Osteoblast (primary cell): Measurements from ENCODE around the gene WFDC2. TPM values are rescaled to one million over a fixed set of nuclear protein-coding genes. Genes with fewer than 3 reads are reported as not detected.

Experiments used
- DNase-seq: peaks from one replicate; pipeline ENCODE4 v3.0.0; 2011; ENCODE audit warnings: low spot score, mixed read lengths; ENCODE audit not compliant: insufficient read length; ENCODE audit errors: missing footprints
- H2AFZ ChIP-seq: 2 replicates; pipeline ENCODE4 v1.6.0; 2011; ENCODE audit warnings: mild to moderate bottlenecking, low read length
- H3K27ac ChIP-seq: 2 replicates; pipeline ENCODE4 v1.5.1; 2011; ENCODE audit warnings: mild to moderate bottlenecking, low read depth, low read length, moderate library complexity
- H3K27me3 ChIP-seq: 2 replicates; pipeline ENCODE4 v1.6.0; 2012; ENCODE audit warnings: mild to moderate bottlenecking, control low read depth, inconsistent platforms, low read length, moderate library complexity; ENCODE audit not compliant: insufficient read depth
- H3K36me3 ChIP-seq: 2 replicates; pipeline ENCODE4 v1.5.1; 2011; ENCODE audit warnings: mild to moderate bottlenecking, low read length, control low read depth, moderate library complexity; ENCODE audit not compliant: insufficient read depth
- H3K4me1 ChIP-seq: 2 replicates; pipeline ENCODE4 v1.5.1; 2011; ENCODE audit warnings: mild to moderate bottlenecking, low read length, control low read depth, moderate library complexity; ENCODE audit not compliant: insufficient read depth
- H3K4me2 ChIP-seq: 2 replicates; pipeline ENCODE4 v1.6.0; 2011; ENCODE audit warnings: mild to moderate bottlenecking, low read length; ENCODE audit not compliant: insufficient read depth
- H3K4me3 ChIP-seq: fragments of 200-600 bp; sonication (generic); 3 replicates; pipeline ENCODE4 v1.5.1; 2012; ENCODE audit warnings: mild to moderate bottlenecking, low read length, inconsistent platforms; ENCODE audit not compliant: insufficient read depth
- H3K79me2 ChIP-seq: 2 replicates; pipeline ENCODE4 v1.6.0; 2012; ENCODE audit warnings: mild to moderate bottlenecking, low read length, control low read depth, inconsistent platforms; ENCODE audit not compliant: insufficient read depth
- H3K9me3 ChIP-seq: 2 replicates; pipeline ENCODE4 v1.5.1; 2011; ENCODE audit warnings: low read depth, low read length, control low read depth
- H4K20me1 ChIP-seq: 2 replicates; pipeline ENCODE4 v1.6.0; 2012; ENCODE audit warnings: mild to moderate bottlenecking, low read length, control low read depth; ENCODE audit not compliant: insufficient read depth
- total RNA-seq: library from RNA; depleted of rRNA; stranded (reverse); fragments of >200 nt; gene quantifications from 2 replicates; pipeline ENCODE4 v1.2.3, GENCODE V29; 2012
- TF ChIP-seq, protein P1 (sequence below): IDR thresholded peaks from 2 replicates; pipeline ENCODE4 v1.5.1; 2011; ENCODE audit warnings: mild to moderate bottlenecking, low read depth, low read length, moderate library complexity; ENCODE audit errors: extremely low read depth

The WFDC2 gene
- total RNA-seq, 1 donor: not detected

DNA sequence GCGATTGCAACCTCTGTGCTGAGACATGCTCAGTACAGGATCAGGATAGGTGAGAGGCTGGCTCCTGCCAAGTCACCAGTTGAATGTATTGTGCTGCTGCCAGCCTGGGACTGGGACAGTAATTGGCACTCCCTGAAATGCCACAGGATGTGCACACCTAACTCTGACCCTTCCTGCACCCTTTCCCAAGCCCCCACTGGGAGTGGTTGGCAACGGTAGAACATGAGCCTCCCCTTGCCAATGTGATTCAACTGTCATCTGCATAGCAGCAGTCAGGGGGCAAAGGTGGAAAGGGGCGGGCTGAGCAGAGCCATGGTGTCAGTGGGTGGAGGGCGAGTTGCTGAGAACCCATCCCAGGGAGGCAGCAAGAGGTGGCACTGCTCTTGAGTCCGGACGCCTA lies 30.5 kb downstream of the WFDC2 start:
- no peaks in the 10 kb centered on the region for H3K36me3 ChIP-seq
- no peak overlapping the region for H2AFZ ChIP-seq
- DNase-seq: no peak
- H3K9me3 ChIP-seq: no peaks in the 10 kb centered on the region
- H4K20me1 ChIP-seq: no peaks in the 10 kb centered on the region
- peaks cover 27% of the 10 kb centered on the region for H3K27me3 ChIP-seq
- no peak overlapping the region for H3K4me3 ChIP-seq
- no peaks in the 10 kb centered on the region for H3K4me1 ChIP-seq
- TF ChIP-seq, protein P1, sequence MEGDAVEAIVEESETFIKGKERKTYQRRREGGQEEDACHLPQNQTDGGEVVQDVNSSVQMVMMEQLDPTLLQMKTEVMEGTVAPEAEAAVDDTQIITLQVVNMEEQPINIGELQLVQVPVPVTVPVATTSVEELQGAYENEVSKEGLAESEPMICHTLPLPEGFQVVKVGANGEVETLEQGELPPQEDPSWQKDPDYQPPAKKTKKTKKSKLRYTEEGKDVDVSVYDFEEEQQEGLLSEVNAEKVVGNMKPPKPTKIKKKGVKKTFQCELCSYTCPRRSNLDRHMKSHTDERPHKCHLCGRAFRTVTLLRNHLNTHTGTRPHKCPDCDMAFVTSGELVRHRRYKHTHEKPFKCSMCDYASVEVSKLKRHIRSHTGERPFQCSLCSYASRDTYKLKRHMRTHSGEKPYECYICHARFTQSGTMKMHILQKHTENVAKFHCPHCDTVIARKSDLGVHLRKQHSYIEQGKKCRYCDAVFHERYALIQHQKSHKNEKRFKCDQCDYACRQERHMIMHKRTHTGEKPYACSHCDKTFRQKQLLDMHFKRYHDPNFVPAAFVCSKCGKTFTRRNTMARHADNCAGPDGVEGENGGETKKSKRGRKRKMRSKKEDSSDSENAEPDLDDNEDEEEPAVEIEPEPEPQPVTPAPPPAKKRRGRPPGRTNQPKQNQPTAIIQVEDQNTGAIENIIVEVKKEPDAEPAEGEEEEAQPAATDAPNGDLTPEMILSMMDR: no peak
- H3K79me2 ChIP-seq: no peaks in the 10 kb centered on the region
- H3K27ac ChIP-seq: no peak overlapping the region
- no peak overlapping the region for H3K4me2 ChIP-seq

DNA sequence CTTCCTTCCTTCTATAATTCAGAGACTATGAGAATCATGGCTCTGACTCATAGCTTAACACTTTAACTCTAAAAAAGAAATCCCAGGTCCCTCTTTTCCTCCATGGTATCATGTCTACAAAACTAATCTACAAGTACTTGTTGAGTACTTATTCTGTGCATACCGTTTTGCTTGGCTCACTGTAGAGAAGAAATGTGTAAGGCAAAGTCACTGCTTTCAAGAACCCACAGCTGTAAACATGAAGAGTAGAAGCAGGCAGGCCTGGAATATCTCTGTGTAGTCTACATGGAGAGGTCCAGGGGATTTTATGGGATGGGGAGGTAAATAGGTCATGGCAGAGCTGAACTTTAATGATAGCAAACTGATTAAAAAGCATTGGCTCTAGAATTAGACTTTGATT lies 32.0 kb downstream of the WFDC2 start:
- DNase-seq: no peak
- H3K27ac ChIP-seq: no peak overlapping the region
- no peaks in the 10 kb centered on the region for H4K20me1 ChIP-seq
- H3K4me2 ChIP-seq: no peak overlapping the region
- no peaks in the 10 kb centered on the region for H3K9me3 ChIP-seq
- TF ChIP-seq, protein P1: no peak
- H3K27me3 ChIP-seq: peaks cover 20% of the 10 kb centered on the region
- no peak overlapping the region for H3K4me3 ChIP-seq
- no peak overlapping the region for H2AFZ ChIP-seq
- no peaks in the 10 kb centered on the region for H3K4me1 ChIP-seq
- no peaks in the 10 kb centered on the region for H3K36me3 ChIP-seq
- no peaks in the 10 kb centered on the region for H3K79me2 ChIP-seq

DNA sequence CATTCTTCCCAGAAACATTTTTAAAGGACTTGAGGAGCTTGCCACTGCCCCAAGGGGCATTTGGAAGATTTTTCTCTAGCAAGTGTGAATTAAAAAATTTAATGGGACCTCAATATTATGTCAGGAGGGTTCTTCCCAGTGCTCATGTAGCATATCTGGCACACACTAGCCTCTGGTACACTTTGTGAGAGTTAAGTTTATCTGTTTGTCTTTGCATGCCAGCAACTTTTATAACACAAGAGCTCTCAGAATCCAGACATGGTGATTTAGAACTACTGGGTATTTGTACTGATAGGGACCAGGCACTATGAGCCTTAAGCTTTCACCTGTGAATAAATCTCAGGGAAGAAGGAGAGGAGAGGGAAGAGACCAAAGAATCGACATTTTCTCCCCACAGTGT lies 33.0 kb downstream of the WFDC2 start:
- H4K20me1 ChIP-seq: no peaks in the 10 kb centered on the region
- no peak overlapping the region for H3K27ac ChIP-seq
- no peak overlapping the region for H3K4me3 ChIP-seq
- no peaks in the 10 kb centered on the region for H3K4me1 ChIP-seq
- no peaks in the 10 kb centered on the region for H3K79me2 ChIP-seq
- no peak overlapping the region for H2AFZ ChIP-seq
- peaks cover 15% of the 10 kb centered on the region for H3K27me3 ChIP-seq
- no peak for DNase-seq
- H3K36me3 ChIP-seq: no peaks in the 10 kb centered on the region
- no peak overlapping the region for H3K4me2 ChIP-seq
- no peaks in the 10 kb centered on the region for H3K9me3 ChIP-seq
- TF ChIP-seq, protein P1: no peak

DNA sequence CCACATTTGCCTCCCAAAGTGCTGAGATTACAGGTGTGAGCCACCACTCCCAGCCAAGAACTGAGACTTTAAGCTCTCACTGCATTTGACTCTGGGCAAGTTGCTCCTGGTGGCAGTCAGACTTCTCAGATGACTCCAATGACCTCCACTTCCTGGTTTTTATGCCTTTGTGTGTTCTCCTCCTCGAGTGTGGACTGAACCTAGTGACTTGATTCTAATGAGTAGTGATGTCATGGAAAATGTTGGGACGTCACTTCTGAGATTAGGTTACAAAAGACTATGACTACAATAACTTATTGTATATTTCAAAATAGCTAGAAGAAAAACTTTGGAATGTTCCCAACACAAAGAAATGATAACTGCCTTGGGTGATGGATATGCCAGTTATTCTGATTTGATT lies 33.9 kb downstream of the WFDC2 start:
- H3K4me1 ChIP-seq: no peaks in the 10 kb centered on the region
- no peaks in the 10 kb centered on the region for H3K9me3 ChIP-seq
- TF ChIP-seq, protein P1: no peak
- no peak overlapping the region for H3K27ac ChIP-seq
- no peak overlapping the region for H3K4me2 ChIP-seq
- H3K4me3 ChIP-seq: no peak overlapping the region
- H3K36me3 ChIP-seq: no peaks in the 10 kb centered on the region
- peaks cover 15% of the 10 kb centered on the region for H3K27me3 ChIP-seq
- no peaks in the 10 kb centered on the region for H4K20me1 ChIP-seq
- no peak for DNase-seq
- H2AFZ ChIP-seq: no peak overlapping the region
- H3K79me2 ChIP-seq: no peaks in the 10 kb centered on the region
